GM12872 (cell line): ENCODE results near the gene SGCE.

ENCODE experiments used
- CTCF ChIP-seq: IDR thresholded peaks from 3 replicates; pipeline ENCODE4 v1.5.1; 2011; ENCODE audit warnings: low read depth, mild to moderate bottlenecking, low read length, moderate library complexity; ENCODE audit not compliant: insufficient read depth

The SGCE gene

GRCh38 chr7:94594882-94595281 is 61.1 kb downstream of the SGCE start:
- TF ChIP-seq CTCF, result no peak

DNA sequence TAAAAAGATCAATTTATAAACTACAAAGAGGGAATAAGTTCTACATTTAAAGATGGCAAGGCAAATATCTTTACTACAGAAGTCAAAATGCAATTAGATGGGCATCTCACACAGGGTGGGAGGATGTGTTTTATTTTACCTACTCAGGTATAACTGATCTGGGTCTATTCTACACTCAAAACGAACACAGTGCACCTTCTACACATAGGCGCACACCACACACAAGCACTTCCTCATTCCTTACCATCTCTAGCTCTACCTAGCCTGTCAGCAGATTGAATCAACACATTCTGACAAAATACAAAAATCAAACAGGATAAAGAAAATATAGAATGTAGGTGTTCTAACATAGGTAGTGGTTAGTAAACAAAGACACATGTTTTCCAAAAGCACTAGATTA is 64.8 kb downstream of the SGCE start:
- TF ChIP-seq CTCF, result no peak

- no peak for TF ChIP-seq CTCF
Measured at GRCh38 chr7:94590526-94591162, 65.3 kb downstream of the SGCE start.

GRCh38 chr7:94588075-94588474 is 67.9 kb downstream of the SGCE start:
- TF ChIP-seq CTCF, result no peak

GRCh38 chr7:94584113-94584512 is 71.8 kb downstream of the SGCE start:
- TF ChIP-seq CTCF, result no peak

- no peak for TF ChIP-seq CTCF
Measured at GRCh38 chr7:94580601-94581000, 75.3 kb downstream of the SGCE start.

DNA sequence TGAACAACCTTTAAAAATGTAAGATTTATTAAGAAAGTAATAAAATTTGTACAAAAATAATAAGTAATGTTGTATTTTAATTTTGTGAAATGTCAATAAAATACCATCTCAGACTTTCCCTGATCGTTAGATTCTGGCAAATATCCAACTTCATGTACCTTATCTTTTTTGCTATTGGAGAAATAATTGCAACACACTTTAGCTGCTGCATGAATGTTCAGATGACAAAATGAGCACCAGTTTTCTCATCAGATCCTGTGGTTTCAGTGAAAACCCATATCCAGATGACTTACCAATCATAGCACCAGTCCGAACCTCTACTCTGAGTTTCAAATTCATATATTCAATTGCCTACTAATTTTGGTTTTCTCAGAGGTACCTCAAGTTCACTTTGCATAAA is 76.5 kb downstream of the SGCE start:
- no peak for TF ChIP-seq CTCF
